Skeletal muscle satellite cell (primary cell): ENCODE results near the gene MAGI2.

Experiments used
- H3K27me3 ChIP-seq: 2 replicates; pipeline ENCODE4 v1.7.0; 2013; ENCODE audit warnings: low read length; ENCODE audit not compliant: control insufficient read depth, insufficient read depth
- H3K36me3 ChIP-seq: 2 replicates; pipeline ENCODE4 v1.7.0; 2013; ENCODE audit warnings: mild to moderate bottlenecking, control low read depth, low read length; ENCODE audit not compliant: insufficient read depth
- H3K4me1 ChIP-seq: 2 replicates; pipeline ENCODE4 v1.7.0; 2013; ENCODE audit warnings: low read length; ENCODE audit not compliant: control insufficient read depth, insufficient read depth
- H3K4me2 ChIP-seq: 2 replicates; pipeline ENCODE4 v1.7.0; 2013; ENCODE audit warnings: mild to moderate bottlenecking, low read length
- H3K4me3 ChIP-seq: 2 replicates; pipeline ENCODE4 v1.7.0; 2013; ENCODE audit warnings: low read length
- H3K9ac ChIP-seq: 2 replicates; pipeline ENCODE4 v1.7.0; 2013; ENCODE audit warnings: mild to moderate bottlenecking, low read depth, low read length, moderate library complexity
- H3K9me3 ChIP-seq: replicated peaks from 2 replicates; pipeline ENCODE4 v1.7.0; 2013; ENCODE audit warnings: mild to moderate bottlenecking, control low read depth, low read length

Gene MAGI2

GRCh38 chr7:78184299-78184698 lies 1269.2 kb downstream of the MAGI2 start:
- Histone ChIP-seq H3K9ac (no peak overlapping the region), H3K9me3 (no peaks in the 10 kb centered on the region), H3K4me2 (no peak overlapping the region), H3K36me3 (no peaks in the 10 kb centered on the region), H3K4me3 (no peak overlapping the region), H3K4me1 (no peaks in the 10 kb centered on the region), H3K27me3 (no peaks in the 10 kb centered on the region)

GRCh38 chr7:78179827-78180477 lies 1273.5 kb downstream of the MAGI2 start:
- Histone ChIP-seq H3K4me1 (no peaks in the 10 kb centered on the region), H3K27me3 (no peaks in the 10 kb centered on the region), H3K36me3 (no peaks in the 10 kb centered on the region), H3K4me2 (no peak overlapping the region), H3K9ac (no peak overlapping the region), H3K9me3 (no peaks in the 10 kb centered on the region), H3K4me3 (no peak overlapping the region)

- no peak overlapping the region for H3K4me2 ChIP-seq
- no peak overlapping the region for H3K4me3 ChIP-seq
- no peaks in the 10 kb centered on the region for H3K9me3 ChIP-seq
- no peaks in the 10 kb centered on the region for H3K27me3 ChIP-seq
- no peak overlapping the region for H3K9ac ChIP-seq
- H3K4me1 ChIP-seq: no peaks in the 10 kb centered on the region
- no peaks in the 10 kb centered on the region for H3K36me3 ChIP-seq
These were observed 1274.3 kb downstream of the MAGI2 start for GRCh38 chr7:78179211-78179610.

GRCh38 chr7:78178319-78178718 lies 1275.1 kb downstream of the MAGI2 start:
- Histone ChIP-seq H3K4me1 (no peaks in the 10 kb centered on the region), H3K4me3 (no peak overlapping the region), H3K27me3 (no peaks in the 10 kb centered on the region), H3K9me3 (no peaks in the 10 kb centered on the region), H3K36me3 (no peaks in the 10 kb centered on the region), H3K9ac (no peak overlapping the region), H3K4me2 (no peak overlapping the region)

- Histone ChIP-seq H3K4me2 (no peak overlapping the region), H3K36me3 (no peaks in the 10 kb centered on the region), H3K27me3 (no peaks in the 10 kb centered on the region), H3K9ac (no peak overlapping the region), H3K4me1 (no peaks in the 10 kb centered on the region), H3K9me3 (no peaks in the 10 kb centered on the region), H3K4me3 (no peak overlapping the region)
These were observed 1277.3 kb downstream of the MAGI2 start for GRCh38 chr7:78176171-78176570.

- Histone ChIP-seq H3K9me3 (no peaks in the 10 kb centered on the region), H3K4me3 (no peak overlapping the region), H3K36me3 (no peaks in the 10 kb centered on the region), H3K4me2 (no peak overlapping the region), H3K9ac (no peak overlapping the region), H3K4me1 (no peaks in the 10 kb centered on the region), H3K27me3 (no peaks in the 10 kb centered on the region)
These were observed 1278.0 kb downstream of the MAGI2 start for GRCh38 chr7:78175330-78176100.

- Histone ChIP-seq H3K4me3 (no peak overlapping the region), H3K4me1 (no peaks in the 10 kb centered on the region), H3K9me3 (no peaks in the 10 kb centered on the region), H3K4me2 (no peak overlapping the region), H3K9ac (no peak overlapping the region), H3K27me3 (no peaks in the 10 kb centered on the region), H3K36me3 (no peaks in the 10 kb centered on the region)
These were observed 1279.8 kb downstream of the MAGI2 start for GRCh38 chr7:78173666-78174065.

GRCh38 chr7:78172933-78173591 lies 1280.4 kb downstream of the MAGI2 start:
- no peak overlapping the region for H3K4me3 ChIP-seq
- no peaks in the 10 kb centered on the region for H3K36me3 ChIP-seq
- H3K9me3 ChIP-seq: no peaks in the 10 kb centered on the region
- H3K4me2 ChIP-seq: no peak overlapping the region
- H3K27me3 ChIP-seq: no peaks in the 10 kb centered on the region
- no peaks in the 10 kb centered on the region for H3K4me1 ChIP-seq
- no peak overlapping the region for H3K9ac ChIP-seq

- Histone ChIP-seq H3K4me2 (no peak overlapping the region), H3K36me3 (no peaks in the 10 kb centered on the region), H3K9ac (no peak overlapping the region), H3K27me3 (no peaks in the 10 kb centered on the region), H3K9me3 (no peaks in the 10 kb centered on the region), H3K4me1 (no peaks in the 10 kb centered on the region), H3K4me3 (no peak overlapping the region)
These were observed 1281.2 kb downstream of the MAGI2 start for GRCh38 chr7:78172267-78172757.

- H3K36me3 ChIP-seq: no peaks in the 10 kb centered on the region
- no peaks in the 10 kb centered on the region for H3K27me3 ChIP-seq
- H3K9me3 ChIP-seq: no peaks in the 10 kb centered on the region
- H3K9ac ChIP-seq: no peak overlapping the region
- no peak overlapping the region for H3K4me2 ChIP-seq
- no peak overlapping the region for H3K4me3 ChIP-seq
- H3K4me1 ChIP-seq: no peaks in the 10 kb centered on the region
These were observed 1282.1 kb downstream of the MAGI2 start for GRCh38 chr7:78171398-78171797.

GRCh38 chr7:78170815-78171214 lies 1282.7 kb downstream of the MAGI2 start:
- Histone ChIP-seq H3K27me3 (no peaks in the 10 kb centered on the region), H3K9me3 (no peaks in the 10 kb centered on the region), H3K9ac (no peak overlapping the region)

More at GRCh38 chr7:78170815-78171214, 1282.7 kb downstream of the MAGI2 start:
- Histone ChIP-seq H3K36me3 (no peaks in the 10 kb centered on the region), H3K4me2 (no peak overlapping the region), H3K4me3 (no peak overlapping the region), H3K4me1 (no peaks in the 10 kb centered on the region)
